T-helper 9 cell (primary cell): ENCODE data around the gene LMLN.
"Not testable (repeated sequence)": the region's sequence is repeated elsewhere in the genome, so short reads cannot be mapped to it uniquely, and the experiment has no call there.

Source experiments
- DNase-seq: peaks from one replicate; pipeline ENCODE4 v3.0.0-alpha.2; 2020

The LMLN gene

DNA sequence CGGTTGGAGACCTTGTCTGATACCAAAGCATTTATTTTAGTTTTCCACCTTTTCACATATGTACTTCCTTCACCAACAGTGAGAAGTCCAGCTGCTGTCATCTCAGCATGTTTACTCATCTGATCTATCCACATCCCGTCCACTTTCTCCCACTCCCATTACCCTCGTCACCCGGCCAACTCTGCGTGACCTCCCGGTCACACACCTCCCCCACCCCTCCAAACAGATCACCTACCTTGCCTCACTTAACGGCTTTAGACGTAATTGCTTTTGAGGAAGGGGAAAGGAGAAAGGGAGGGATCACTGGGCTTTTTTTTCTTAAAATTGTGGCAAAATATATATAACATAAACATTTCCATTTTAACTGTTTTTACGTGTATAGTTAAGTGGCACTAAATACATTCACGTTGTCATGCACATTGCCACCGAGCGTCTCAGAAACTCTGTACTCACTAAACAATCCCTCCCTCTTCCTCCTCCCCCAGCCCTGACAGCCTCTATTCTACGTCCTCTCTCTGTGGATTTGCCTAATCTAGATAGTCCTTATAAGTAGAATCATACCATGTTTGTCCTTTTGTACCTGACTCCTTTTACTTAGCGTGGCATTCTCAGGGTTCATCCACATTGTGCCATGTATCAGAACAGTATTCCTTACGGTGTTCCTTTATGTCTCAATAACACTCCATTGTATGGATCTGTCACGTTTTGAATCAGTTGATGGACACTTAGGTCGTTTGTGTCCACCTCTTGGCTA, 67.2 kb downstream of the LMLN start:
- DNase-seq, result no peak

GRCh38 chr3:198027799-198028390, 67.9 kb downstream of the LMLN start:
- DNase-seq, result no peak

DNA sequence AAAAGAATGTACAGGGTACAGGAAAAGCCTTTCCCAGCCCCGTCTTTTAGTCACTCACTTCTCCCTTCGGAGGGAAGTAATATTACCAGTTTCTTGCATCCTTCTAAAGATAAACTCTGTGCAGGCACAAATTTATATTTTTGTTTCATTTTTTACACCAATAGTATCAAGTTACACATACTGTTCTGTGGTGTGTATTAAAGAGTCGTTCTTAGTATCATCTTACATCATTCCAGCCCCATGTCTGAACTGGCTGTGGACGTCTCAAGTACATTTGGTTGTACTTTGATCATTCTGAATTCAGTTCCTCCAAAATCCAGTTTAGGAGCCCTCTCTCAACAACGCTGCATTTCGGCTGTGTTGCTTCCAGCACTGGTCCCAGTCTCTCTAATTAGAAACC, 68.7 kb downstream of the LMLN start:
- DNase-seq, result no peak

DNA sequence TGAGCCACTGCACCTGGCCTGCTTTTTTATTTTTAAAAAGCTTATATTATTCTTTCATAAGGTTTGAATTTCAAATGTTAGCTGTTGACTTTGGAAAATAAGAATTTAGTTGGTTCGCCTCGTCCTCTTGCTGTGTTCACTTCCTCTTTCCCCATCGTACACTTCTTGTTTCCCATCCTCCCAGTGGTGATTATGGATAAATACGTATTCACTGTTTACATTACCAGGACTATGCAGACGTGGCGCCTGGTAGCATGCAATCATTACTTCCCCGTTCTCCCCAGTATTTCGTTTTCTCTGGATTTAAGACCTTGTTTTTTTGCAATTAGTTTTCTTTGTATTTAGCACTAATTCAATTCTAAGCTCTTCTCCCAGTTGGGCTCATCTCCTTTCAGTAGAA, 70.1 kb downstream of the LMLN start:
- DNase-seq, result no peak

- DNase-seq, result no peak
Measured at GRCh38 chr3:198030726-198031125, 70.7 kb downstream of the LMLN start.

- no peak for DNase-seq
Measured at GRCh38 chr3:198032039-198032936, 72.3 kb downstream of the LMLN start.

- no peak for DNase-seq
Measured at GRCh38 chr3:198043119-198043518, 83.1 kb downstream of the LMLN start.

- DNase-seq, result no peak
Measured at GRCh38 chr3:198046120-198046857, 86.3 kb downstream of the LMLN start.

DNA sequence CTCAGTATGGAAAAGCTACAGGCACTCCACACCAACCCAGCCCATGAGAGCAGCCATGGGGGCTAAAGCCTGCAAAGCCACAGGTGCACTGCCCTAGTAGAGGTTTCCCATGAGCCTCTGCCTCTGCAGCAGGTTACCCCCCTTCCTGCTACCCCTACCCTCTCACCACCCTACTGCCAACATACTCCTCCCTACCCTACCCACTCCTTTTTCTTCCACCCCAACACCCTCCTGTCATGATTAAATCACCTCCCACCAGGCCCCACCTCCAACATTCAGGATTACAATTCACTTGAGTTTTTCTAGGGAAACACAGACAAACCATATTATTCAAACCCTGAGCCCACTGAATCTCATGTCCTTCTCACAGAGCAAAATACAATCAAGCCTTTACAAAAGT, 88.4 kb downstream of the LMLN start:
- no peak for DNase-seq

DNA sequence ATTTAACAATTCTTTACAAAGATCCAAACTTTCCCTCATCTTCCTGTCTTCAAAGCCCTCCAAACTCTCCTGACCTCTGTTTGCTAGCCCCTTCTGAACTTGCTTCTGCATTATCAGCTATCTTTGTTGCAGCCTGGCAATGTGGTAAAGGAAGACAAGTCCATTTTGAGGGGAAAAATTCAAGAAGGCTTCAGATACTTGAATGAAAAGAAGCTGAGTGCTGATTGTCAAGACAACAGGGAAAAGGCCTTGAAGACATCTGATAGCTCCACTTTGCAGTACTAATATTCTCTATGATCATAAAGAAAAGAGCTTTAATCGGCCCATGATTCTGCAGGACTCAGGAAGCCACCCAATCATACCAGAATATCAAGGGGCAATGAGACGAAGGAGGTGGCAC, 91.8 kb downstream of the LMLN start:
- DNase-seq, result no peak

DNA sequence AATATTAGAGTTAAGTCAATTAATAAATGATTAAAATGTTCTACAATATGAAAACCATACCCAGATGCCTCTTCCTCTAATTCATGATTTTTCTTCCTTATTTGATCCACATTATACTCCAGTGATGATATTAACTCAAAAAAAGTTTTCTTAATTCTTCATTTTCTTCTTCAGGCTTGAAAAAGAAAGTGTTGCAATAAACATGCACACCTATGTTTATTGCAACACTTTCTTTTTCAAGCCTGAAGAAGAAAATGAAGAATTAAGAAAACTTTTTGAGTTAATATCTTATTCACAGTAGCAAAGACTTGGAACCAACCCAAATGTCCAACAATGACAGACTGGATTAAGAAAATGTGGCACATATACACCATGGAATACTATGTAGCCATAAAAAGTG, 93.4 kb downstream of the LMLN start:
- DNase-seq, result not testable (repeated sequence)

- no peak for DNase-seq
Measured at GRCh38 chr3:198061119-198062067, 101.4 kb downstream of the LMLN start.

DNA sequence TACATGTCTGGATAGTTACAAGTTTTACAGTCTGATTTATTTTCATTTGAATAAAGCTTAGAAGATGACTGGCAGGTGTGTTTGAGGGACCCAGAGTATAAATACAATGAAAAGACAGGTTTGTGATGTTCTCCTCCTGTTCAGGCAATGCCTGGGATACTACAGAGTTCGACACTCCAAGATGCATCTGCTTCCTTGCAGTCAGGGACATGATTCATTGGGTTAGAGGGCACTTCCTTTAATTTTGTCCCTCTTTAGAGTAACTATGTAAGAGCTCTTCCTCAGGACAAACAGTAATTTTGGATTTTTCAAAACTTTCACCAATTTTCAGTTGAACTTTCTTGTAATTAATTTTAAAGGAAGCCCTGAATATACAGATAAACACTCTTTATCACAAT, 102.0 kb downstream of the LMLN start:
- DNase-seq, result no peak

DNA sequence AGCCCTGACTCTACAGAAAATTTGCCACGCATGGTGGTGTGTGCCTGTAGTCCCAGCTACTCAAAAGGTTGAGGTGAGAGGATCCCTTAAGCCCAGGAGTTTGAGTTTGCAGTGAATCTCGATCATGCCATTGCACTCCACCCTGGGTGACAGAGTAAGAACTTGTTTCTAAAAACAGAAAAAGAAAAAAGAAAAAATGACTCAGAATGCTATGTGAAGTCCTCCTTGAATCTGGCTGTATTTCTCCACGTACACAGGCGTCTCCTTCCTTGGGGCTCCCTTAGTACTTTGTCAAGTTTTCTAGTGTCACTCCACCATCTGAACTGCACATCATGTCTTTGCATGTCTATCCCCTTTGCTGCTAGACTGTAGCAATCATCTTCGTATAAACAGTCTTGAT, 104.4 kb downstream of the LMLN start:
- DNase-seq, result no peak

- DNase-seq, result no peak
Measured at GRCh38 chr3:198065897-198066296, 105.9 kb downstream of the LMLN start.

DNA sequence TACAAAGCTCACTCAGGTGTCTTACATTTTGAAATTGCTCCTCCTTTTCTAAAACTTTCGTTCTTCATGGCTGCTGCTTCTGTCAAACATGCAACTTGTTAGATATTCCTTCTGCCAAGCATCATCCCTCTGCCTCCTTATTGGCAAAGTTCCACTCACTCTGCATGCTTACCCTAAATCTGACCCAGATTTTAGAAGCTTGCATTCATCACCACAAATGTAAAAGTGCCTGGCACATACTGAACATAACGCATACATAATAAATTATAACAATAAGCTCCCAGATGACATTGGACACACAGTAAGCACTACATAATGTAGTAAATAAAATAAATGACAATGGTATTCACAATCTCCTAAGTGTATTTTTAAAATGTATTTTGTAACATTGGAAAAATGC, 107.4 kb downstream of the LMLN start:
- DNase-seq, result no peak

DNA sequence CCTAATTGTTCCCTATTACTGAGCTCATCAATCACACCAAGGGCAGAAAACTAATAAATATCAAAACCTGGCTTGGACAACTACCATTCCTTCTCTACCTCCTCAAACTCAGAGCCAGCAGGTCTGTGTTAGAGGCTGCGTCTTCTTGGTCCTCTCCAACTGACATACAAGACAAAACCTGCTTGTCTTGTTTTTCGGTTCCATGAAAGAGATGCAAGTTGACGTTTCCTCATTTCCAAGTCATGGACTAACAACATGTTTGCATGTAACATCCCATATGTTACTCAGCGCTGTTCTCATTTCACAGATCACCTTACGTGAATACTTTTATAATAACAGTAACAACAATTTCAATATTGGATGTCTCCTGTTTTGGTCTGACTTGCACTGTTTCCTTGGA, 110.9 kb downstream of the LMLN start:
- DNase-seq, result no peak

DNA sequence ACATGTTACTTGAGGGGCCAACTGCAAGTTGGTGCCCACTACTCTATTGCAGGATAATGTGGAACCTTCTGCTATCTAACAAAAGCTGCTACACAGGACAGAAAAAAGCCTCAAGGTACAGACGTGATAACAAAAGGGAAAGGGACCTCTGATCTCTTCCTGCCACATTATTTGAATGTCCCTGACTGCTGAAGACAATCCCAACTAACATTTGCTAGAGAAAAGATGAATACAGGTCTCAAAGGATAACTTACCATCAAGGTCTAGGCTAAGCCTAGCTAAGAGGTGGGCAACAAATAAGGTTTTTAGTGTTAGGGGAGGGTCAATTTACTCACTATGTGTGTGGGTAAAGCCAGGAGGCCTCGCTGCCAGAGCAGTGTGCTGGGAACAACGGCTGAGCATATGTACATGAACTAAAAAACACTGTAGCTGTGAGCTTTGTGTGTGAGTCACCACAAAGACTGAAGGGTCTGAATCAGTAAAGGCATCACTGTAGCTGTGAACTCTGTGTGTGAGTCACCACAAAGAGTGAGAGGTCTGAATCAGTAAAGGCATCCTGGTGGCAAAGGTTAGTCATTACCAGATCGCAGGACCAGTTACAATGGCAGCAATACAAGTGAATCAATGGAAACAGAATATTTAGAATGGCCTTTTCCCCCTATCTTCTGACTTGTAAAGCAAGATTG, 111.7 kb downstream of the LMLN start:
- no peak for DNase-seq

- DNase-seq, result no peak
Measured at GRCh38 chr3:198076722-198077308, 116.8 kb downstream of the LMLN start.

- DNase-seq, result peak; percentile 5
Measured at GRCh38 chr3:198079771-198080520, 119.9 kb downstream of the LMLN start.
